Upper lobe of left lung (tissue), 6 donors: Measurements from ENCODE around the gene CD164L2. TPM values are rescaled to one million over a fixed set of nuclear protein-coding genes. Genes with fewer than 3 reads are reported as not detected.

ENCODE experiments used
- ATAC-seq, 2 donors: fragments of 200-7000 bp; cut with Tn5 transposase; one replicate each; pipeline ENCODE4 v1.9.1; 2022; ENCODE audit warnings: mild to moderate bottlenecking in 2 of 2, moderate library complexity in 2 of 2; ENCODE audit not compliant: low FRiP score in 2 of 2
- DNase-seq, 2 donors: peaks; one replicate each; pipeline ENCODE4 v3.0.0-alpha.2; 2019 to 2020
- H3K27ac ChIP-seq, 4 donors: fragments of 200-600 bp; sonication (generic); one replicate each; pipeline ENCODE4 v1.5.1; 2016 to 2019
- H3K27me3 ChIP-seq, 4 donors: fragments of 200-600 bp; sonication (generic); one replicate each; pipeline ENCODE4 v1.5.1; 2017 to 2019
- H3K36me3 ChIP-seq, 4 donors: fragments of 200-600 bp; sonication (generic); one replicate each; pipeline ENCODE4 v1.5.1; 2016 to 2019
- H3K4me1 ChIP-seq, 4 donors: fragments of 200-600 bp; sonication (generic); one replicate each; pipeline ENCODE4 v1.5.1; 2018 to 2019
- H3K4me3 ChIP-seq, 4 donors: fragments of 200-600 bp; sonication (generic); one replicate each; pipeline ENCODE4 v1.5.1; 2017 to 2019; ENCODE audit warnings: mild to moderate bottlenecking in 2 of 4, moderate library complexity in 1 of 4
- H3K9me3 ChIP-seq, 4 donors: fragments of 200-600 bp; sonication (generic); one replicate each; pipeline ENCODE4 v1.5.1; 2018 to 2019
- CTCF ChIP-seq, 6 experiments: fragments of 450-650 bp in 4 of 6; fragments of 200-600 bp in 2 of 6; sonication (generic) in 2 of 6; IDR thresholded peaks; one replicate each; pipeline ENCODE4 v1.5.1; 2016 to 2019; ENCODE audit warnings: antibody characterized with exemption in 6 of 6
- EP300 ChIP-seq, 4 donors: sonication (generic); formaldehyde crosslinking; IDR thresholded peaks; one replicate each; pipeline ENCODE4 v1.5.1; 2017; ENCODE audit warnings: antibody characterized with exemption in 4 of 4, control low read depth in 2 of 4
- POLR2A ChIP-seq, 4 donors: fragments of 450-650 bp; IDR thresholded peaks; one replicate each; pipeline ENCODE4 v1.5.1; 2016 to 2017; ENCODE audit warnings: antibody characterized with exemption in 4 of 4, mild to moderate bottlenecking in 2 of 4
- POLR2AphosphoS5 ChIP-seq, 2 donors: sonication (generic); formaldehyde crosslinking; IDR thresholded peaks; one replicate each; pipeline ENCODE4 v1.5.1; 2017; ENCODE audit warnings: antibody characterized with exemption in 2 of 2
- WGBS, 2 donors: methylation state at CpG; one replicate each; pipeline ENCODE4 v1.1.5; 2017 to 2018; 5-methylcytosine and 5-hydroxymethylcytosine counted together
- total RNA-seq, 6 donors: library from RNA; depleted of rRNA in 4 of 6; stranded (reverse); fragments of >200 nt in 4 of 6; gene quantifications; one replicate each; pipeline versions ENCODE4 v1.1.0 to v1.2.1, GENCODE V29; 2016 to 2021
- donor health status: DM: no; HTN: no; CAD: no; lungs with moderate emphysema.
- donor health status: DM: no; HTN: yes; CAD: no; lungs with severe emphysema.

CD164L2 gene
- total RNA-seq, 6 donors from 2014 or later, result 2.3 to 12.3 (median 5.5) TPM

- no peaks in the 10 kb centered on the region for H3K27me3 ChIP-seq
- H3K4me1 ChIP-seq, result peaks cover 5 to 22% (median 19%) of the 10 kb centered on the region in 4 donors
- TF ChIP-seq POLR2AphosphoS5 (IDR thresholded peaks at IDR 0.05), result peak in 1 of 2 donors; percentile 45
- peak; percentile 96 to 98 (median 97) for TF ChIP-seq CTCF (IDR thresholded peaks at IDR 0.05)
- TF ChIP-seq EP300 (IDR thresholded peaks at IDR 0.05), result no peak
- peaks cover 31 to 96% (median 93%) of the 10 kb centered on the region in 4 donors for H3K36me3 ChIP-seq
- peak overlapping the region; percentile 10 to 45 (median 40) for H3K27ac ChIP-seq
- ATAC-seq, result peak; percentile 78 to 86
- WGBS, 2 donors, result 47 to 54% methylated on average over 16 to 37 of the region's 40 CpGs
- no peaks in the 10 kb centered on the region for H3K9me3 ChIP-seq
- peak overlapping the region in 3 of 4 donors; percentile 13 to 34 (median 31) for H3K4me3 ChIP-seq
- DNase-seq, result peak; percentile 83 to 90
Measured at GRCh38 chr1:27357281-27358037, 25.7 kb downstream of the CD164L2 start.

- peaks cover 30 to 89% (median 87%) of the 10 kb centered on the region in 4 donors for H3K36me3 ChIP-seq
- peaks cover 5 to 22% (median 19%) of the 10 kb centered on the region in 4 donors for H3K4me1 ChIP-seq
- no peak for ATAC-seq
- peak overlapping the region; percentile 10 to 45 (median 40) for H3K27ac ChIP-seq
- DNase-seq, result peak in 1 of 2 donors; percentile 85
- no peak for TF ChIP-seq POLR2AphosphoS5 (IDR thresholded peaks at IDR 0.05)
- no peak for TF ChIP-seq CTCF (IDR thresholded peaks at IDR 0.05)
- TF ChIP-seq POLR2A (IDR thresholded peaks at IDR 0.05), result no peak
- TF ChIP-seq EP300 (IDR thresholded peaks at IDR 0.05), result no peak
- 83 to 91% methylated on average over 13 to 28 of the region's 37 CpGs for WGBS, 2 donors
- H3K9me3 ChIP-seq, result no peaks in the 10 kb centered on the region
- no peaks in the 10 kb centered on the region for H3K27me3 ChIP-seq
- peak overlapping the region in 1 of 4 donors; percentile 34 for H3K4me3 ChIP-seq
Measured at GRCh38 chr1:27356619-27357280, 26.4 kb downstream of the CD164L2 start.

GRCh38 chr1:27356277-27356618, 26.9 kb downstream of the CD164L2 start:
- Histone ChIP-seq H3K36me3 (peaks cover 30 to 88% (median 82%) of the 10 kb centered on the region in 4 donors), H3K9me3 (no peaks in the 10 kb centered on the region), H3K27ac (peak overlapping the region in 2 of 4 donors; percentile 10 to 45), H3K27me3 (no peaks in the 10 kb centered on the region), H3K4me1 (peaks cover 9 to 25% (median 21%) of the 10 kb centered on the region in 4 donors), H3K4me3 (no peak overlapping the region)
- ATAC-seq (no peak), DNase-seq (no peak)
- 90 to 92% methylated on average over 12 to 13 of the region's 13 CpGs for WGBS, 2 donors
- TF ChIP-seq POLR2A (IDR thresholded peaks at IDR 0.05), result no peak
- TF ChIP-seq POLR2AphosphoS5 (IDR thresholded peaks at IDR 0.05), result no peak
- TF ChIP-seq CTCF (IDR thresholded peaks at IDR 0.05), result no peak
- TF ChIP-seq EP300 (IDR thresholded peaks at IDR 0.05), result no peak

- no peaks in the 10 kb centered on the region for H3K9me3 ChIP-seq
- WGBS, 2 donors, result 90 to 94% methylated on average over 5 of the region's 5 CpGs
- peaks cover 12 to 27% (median 23%) of the 10 kb centered on the region in 4 donors for H3K4me1 ChIP-seq
- H3K36me3 ChIP-seq, result peaks cover 25 to 88% (median 77%) of the 10 kb centered on the region in 4 donors
- ATAC-seq, result no peak
- H3K4me3 ChIP-seq, result no peak overlapping the region
- no peak for TF ChIP-seq CTCF (IDR thresholded peaks at IDR 0.05)
- TF ChIP-seq POLR2A (IDR thresholded peaks at IDR 0.05), result no peak
- TF ChIP-seq POLR2AphosphoS5 (IDR thresholded peaks at IDR 0.05), result no peak
- TF ChIP-seq EP300 (IDR thresholded peaks at IDR 0.05), result no peak
- H3K27me3 ChIP-seq, result no peaks in the 10 kb centered on the region
- no peak overlapping the region for H3K27ac ChIP-seq
- no peak for DNase-seq
Measured at GRCh38 chr1:27355683-27356082, 27.4 kb downstream of the CD164L2 start.
